Measurements from ENCODE around the gene GCC2.

The GCC2 gene

GRCh38 chr2:108536911-108537310 is 87.9 kb downstream of the GCC2 start:
- H3K4me1 ChIP-seq (ENCODE audit: control insufficient read depth in 1 of 2, insufficient read depth in 2 of 2, low read length in 2 of 2), result peaks cover 9 to 27% of the 10 kb centered on the region in 2 donors
- H3K27me3 ChIP-seq (ENCODE audit: control insufficient read depth in 1 of 2, insufficient read depth in 2 of 2, low read length in 2 of 2), result no peaks in the 10 kb centered on the region
- H3K36me3 ChIP-seq (ENCODE audit: control insufficient read depth in 1 of 2, insufficient read depth in 2 of 2, low read length in 2 of 2), result no peaks in the 10 kb centered on the region
- peak overlapping the region in 1 of 2 donors; percentile 8 for H3K4me3 ChIP-seq (ENCODE audit: low read depth in 1 of 2, low read length in 2 of 2)
- H3K9ac ChIP-seq (ENCODE audit: low read depth in 1 of 2, low read length in 2 of 2), result no peak overlapping the region
- no peaks in the 10 kb centered on the region for H3K9me3 ChIP-seq (ENCODE audit: control insufficient read depth in 1 of 2, low read length in 2 of 2)
- no peak overlapping the region for H3K27ac ChIP-seq (ENCODE audit: low read depth, low read length)

- no peaks in the 10 kb centered on the region for H3K36me3 ChIP-seq (ENCODE audit: control insufficient read depth in 1 of 2, insufficient read depth in 2 of 2, low read length in 2 of 2)
- H3K27me3 ChIP-seq (ENCODE audit: control insufficient read depth in 1 of 2, insufficient read depth in 2 of 2, low read length in 2 of 2), result no peaks in the 10 kb centered on the region
- no peaks in the 10 kb centered on the region for H3K9me3 ChIP-seq (ENCODE audit: control insufficient read depth in 1 of 2, low read length in 2 of 2)
- H3K9ac ChIP-seq (ENCODE audit: low read depth in 1 of 2, low read length in 2 of 2), result no peak overlapping the region
- no peak overlapping the region for H3K27ac ChIP-seq (ENCODE audit: low read depth, low read length)
- no peak overlapping the region for H3K4me3 ChIP-seq (ENCODE audit: low read depth in 1 of 2, low read length in 2 of 2)
- peaks cover 9 to 34% of the 10 kb centered on the region in 2 donors for H3K4me1 ChIP-seq (ENCODE audit: control insufficient read depth in 1 of 2, insufficient read depth in 2 of 2, low read length in 2 of 2)
These were observed 89.1 kb downstream of the GCC2 start for GRCh38 chr2:108538000-108538625.

GRCh38 chr2:108541451-108541850 is 92.4 kb downstream of the GCC2 start:
- Histone ChIP-seq H3K36me3 (ENCODE audit: control insufficient read depth in 1 of 2, insufficient read depth in 2 of 2, low read length in 2 of 2) (no peaks in the 10 kb centered on the region), H3K9me3 (ENCODE audit: control insufficient read depth in 1 of 2, low read length in 2 of 2) (no peaks in the 10 kb centered on the region), H3K27me3 (ENCODE audit: control insufficient read depth in 1 of 2, insufficient read depth in 2 of 2, low read length in 2 of 2) (no peaks in the 10 kb centered on the region), H3K4me3 (ENCODE audit: low read depth in 1 of 2, low read length in 2 of 2) (no peak overlapping the region), H3K9ac (ENCODE audit: low read depth in 1 of 2, low read length in 2 of 2) (no peak overlapping the region), H3K27ac (ENCODE audit: low read depth, low read length) (no peak overlapping the region), H3K4me1 (ENCODE audit: control insufficient read depth in 1 of 2, insufficient read depth in 2 of 2, low read length in 2 of 2) (peaks cover 9 to 26% of the 10 kb centered on the region in 2 donors)

- no peak overlapping the region for H3K27ac ChIP-seq (ENCODE audit: low read depth, low read length)
- no peak overlapping the region for H3K4me3 ChIP-seq (ENCODE audit: low read depth in 1 of 2, low read length in 2 of 2)
- H3K9me3 ChIP-seq (ENCODE audit: control insufficient read depth in 1 of 2, low read length in 2 of 2), result no peaks in the 10 kb centered on the region
- no peaks in the 10 kb centered on the region for H3K36me3 ChIP-seq (ENCODE audit: control insufficient read depth in 1 of 2, insufficient read depth in 2 of 2, low read length in 2 of 2)
- H3K27me3 ChIP-seq (ENCODE audit: control insufficient read depth in 1 of 2, insufficient read depth in 2 of 2, low read length in 2 of 2), result no peaks in the 10 kb centered on the region
- H3K4me1 ChIP-seq (ENCODE audit: control insufficient read depth in 1 of 2, insufficient read depth in 2 of 2, low read length in 2 of 2), result peaks cover 14 to 32% of the 10 kb centered on the region in 2 donors
- H3K9ac ChIP-seq (ENCODE audit: low read depth in 1 of 2, low read length in 2 of 2), result no peak overlapping the region
These were observed 93.1 kb downstream of the GCC2 start for GRCh38 chr2:108542071-108542470.

GRCh38 chr2:108547606-108548005 is 98.6 kb downstream of the GCC2 start:
- Histone ChIP-seq H3K27me3 (ENCODE audit: control insufficient read depth in 1 of 2, insufficient read depth in 2 of 2, low read length in 2 of 2) (no peaks in the 10 kb centered on the region), H3K36me3 (ENCODE audit: control insufficient read depth in 1 of 2, insufficient read depth in 2 of 2, low read length in 2 of 2) (no peaks in the 10 kb centered on the region), H3K27ac (ENCODE audit: low read depth, low read length) (no peak overlapping the region), H3K4me3 (ENCODE audit: low read depth in 1 of 2, low read length in 2 of 2) (no peak overlapping the region), H3K9ac (ENCODE audit: low read depth in 1 of 2, low read length in 2 of 2) (no peak overlapping the region), H3K4me1 (ENCODE audit: control insufficient read depth in 1 of 2, insufficient read depth in 2 of 2, low read length in 2 of 2) (peaks cover 7 to 10% of the 10 kb centered on the region in 2 donors), H3K9me3 (ENCODE audit: control insufficient read depth in 1 of 2, low read length in 2 of 2) (no peaks in the 10 kb centered on the region)

GRCh38 chr2:108548208-108549003 is 99.4 kb downstream of the GCC2 start:
- H3K4me3 ChIP-seq (ENCODE audit: low read depth in 1 of 2, low read length in 2 of 2), result no peak overlapping the region
- H3K4me1 ChIP-seq (ENCODE audit: control insufficient read depth in 1 of 2, insufficient read depth in 2 of 2, low read length in 2 of 2), result peaks cover 7 to 10% of the 10 kb centered on the region in 2 donors
- H3K36me3 ChIP-seq (ENCODE audit: control insufficient read depth in 1 of 2, insufficient read depth in 2 of 2, low read length in 2 of 2), result no peaks in the 10 kb centered on the region
- no peak overlapping the region for H3K9ac ChIP-seq (ENCODE audit: low read depth in 1 of 2, low read length in 2 of 2)
- H3K9me3 ChIP-seq (ENCODE audit: control insufficient read depth in 1 of 2, low read length in 2 of 2), result no peaks in the 10 kb centered on the region
- no peaks in the 10 kb centered on the region for H3K27me3 ChIP-seq (ENCODE audit: control insufficient read depth in 1 of 2, insufficient read depth in 2 of 2, low read length in 2 of 2)
- H3K27ac ChIP-seq (ENCODE audit: low read depth, low read length), result no peak overlapping the region

- Histone ChIP-seq H3K27ac (ENCODE audit: low read depth, low read length) (no peak overlapping the region), H3K4me1 (ENCODE audit: control insufficient read depth in 1 of 2, insufficient read depth in 2 of 2, low read length in 2 of 2) (no peaks in the 10 kb centered on the region), H3K27me3 (ENCODE audit: control insufficient read depth in 1 of 2, insufficient read depth in 2 of 2, low read length in 2 of 2) (no peaks in the 10 kb centered on the region), H3K4me3 (ENCODE audit: low read depth in 1 of 2, low read length in 2 of 2) (no peak overlapping the region), H3K36me3 (ENCODE audit: control insufficient read depth in 1 of 2, insufficient read depth in 2 of 2, low read length in 2 of 2) (no peaks in the 10 kb centered on the region), H3K9me3 (ENCODE audit: control insufficient read depth in 1 of 2, low read length in 2 of 2) (no peaks in the 10 kb centered on the region), H3K9ac (ENCODE audit: low read depth in 1 of 2, low read length in 2 of 2) (no peak overlapping the region)
These were observed 103.6 kb downstream of the GCC2 start for GRCh38 chr2:108552566-108552965.

GRCh38 chr2:108553209-108553919 is 104.4 kb downstream of the GCC2 start:
- Histone ChIP-seq H3K36me3 (ENCODE audit: control insufficient read depth in 1 of 2, insufficient read depth in 2 of 2, low read length in 2 of 2) (no peaks in the 10 kb centered on the region), H3K9ac (ENCODE audit: low read depth in 1 of 2, low read length in 2 of 2) (no peak overlapping the region), H3K4me1 (ENCODE audit: control insufficient read depth in 1 of 2, insufficient read depth in 2 of 2, low read length in 2 of 2) (no peaks in the 10 kb centered on the region), H3K27ac (ENCODE audit: low read depth, low read length) (no peak overlapping the region), H3K9me3 (ENCODE audit: control insufficient read depth in 1 of 2, low read length in 2 of 2) (no peaks in the 10 kb centered on the region), H3K27me3 (ENCODE audit: control insufficient read depth in 1 of 2, insufficient read depth in 2 of 2, low read length in 2 of 2) (no peaks in the 10 kb centered on the region), H3K4me3 (ENCODE audit: low read depth in 1 of 2, low read length in 2 of 2) (no peak overlapping the region)

- H3K9me3 ChIP-seq (ENCODE audit: control insufficient read depth in 1 of 2, low read length in 2 of 2), result no peaks in the 10 kb centered on the region
- no peaks in the 10 kb centered on the region for H3K27me3 ChIP-seq (ENCODE audit: control insufficient read depth in 1 of 2, insufficient read depth in 2 of 2, low read length in 2 of 2)
- no peak overlapping the region for H3K4me3 ChIP-seq (ENCODE audit: low read depth in 1 of 2, low read length in 2 of 2)
- H3K27ac ChIP-seq (ENCODE audit: low read depth, low read length), result no peak overlapping the region
- H3K36me3 ChIP-seq (ENCODE audit: control insufficient read depth in 1 of 2, insufficient read depth in 2 of 2, low read length in 2 of 2), result no peaks in the 10 kb centered on the region
- no peaks in the 10 kb centered on the region for H3K4me1 ChIP-seq (ENCODE audit: control insufficient read depth in 1 of 2, insufficient read depth in 2 of 2, low read length in 2 of 2)
- H3K9ac ChIP-seq (ENCODE audit: low read depth in 1 of 2, low read length in 2 of 2), result no peak overlapping the region
These were observed 105.5 kb downstream of the GCC2 start for GRCh38 chr2:108554528-108554927.

- no peaks in the 10 kb centered on the region for H3K4me1 ChIP-seq (ENCODE audit: control insufficient read depth in 1 of 2, insufficient read depth in 2 of 2, low read length in 2 of 2)
- no peak overlapping the region for H3K9ac ChIP-seq (ENCODE audit: low read depth in 1 of 2, low read length in 2 of 2)
- no peaks in the 10 kb centered on the region for H3K9me3 ChIP-seq (ENCODE audit: control insufficient read depth in 1 of 2, low read length in 2 of 2)
- no peak overlapping the region for H3K27ac ChIP-seq (ENCODE audit: low read depth, low read length)
- no peak overlapping the region for H3K4me3 ChIP-seq (ENCODE audit: low read depth in 1 of 2, low read length in 2 of 2)
- H3K27me3 ChIP-seq (ENCODE audit: control insufficient read depth in 1 of 2, insufficient read depth in 2 of 2, low read length in 2 of 2), result no peaks in the 10 kb centered on the region
- no peaks in the 10 kb centered on the region for H3K36me3 ChIP-seq (ENCODE audit: control insufficient read depth in 1 of 2, insufficient read depth in 2 of 2, low read length in 2 of 2)
These were observed 106.6 kb downstream of the GCC2 start for GRCh38 chr2:108555572-108555971.

Data from duodenal mucosa (tissue), 2 donors.